Measurements from ENCODE around the gene SLC19A2. TPM values are rescaled to one million over a fixed set of nuclear protein-coding genes. Genes with fewer than 3 reads are reported as not detected.

The SLC19A2 gene
- total RNA-seq, 4 donors from 2014 or later, result 7.2 to 14.9 (median 10.9) TPM

DNA sequence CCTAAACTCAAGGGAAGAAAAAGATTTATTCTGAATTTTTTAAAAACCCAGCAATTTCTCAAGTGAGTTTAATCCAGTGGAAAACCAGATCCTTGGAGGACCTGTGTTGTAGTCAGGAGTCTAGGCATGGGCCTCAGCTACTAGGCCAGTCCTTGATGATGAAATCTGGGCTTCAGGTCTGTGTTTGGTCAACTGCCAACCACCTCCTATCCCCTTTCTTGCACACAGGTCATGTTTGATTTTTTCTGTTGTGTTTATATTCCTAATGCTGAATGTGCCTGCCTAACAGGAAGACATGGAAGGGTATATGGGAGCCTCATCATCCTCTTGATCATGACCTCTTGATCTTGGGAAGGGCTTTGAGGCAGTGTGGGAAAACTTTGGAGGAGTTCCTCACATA lies 38.2 kb upstream of the SLC19A2 start:
- Histone ChIP-seq H3K27ac (no peak overlapping the region), H3K4me1 (peaks cover 0 to 15% (median 1%) of the 10 kb centered on the region in 4 donors), H3K9me3 (no peaks in the 10 kb centered on the region), H3K4me3 (no peak overlapping the region), H3K36me3 (no peaks in the 10 kb centered on the region), H3K27me3 (no peaks in the 10 kb centered on the region)
- DNase-seq, result no peak
- TF ChIP-seq POLR2A (IDR thresholded peaks at IDR 0.05), result no peak
- TF ChIP-seq, protein P1, sequence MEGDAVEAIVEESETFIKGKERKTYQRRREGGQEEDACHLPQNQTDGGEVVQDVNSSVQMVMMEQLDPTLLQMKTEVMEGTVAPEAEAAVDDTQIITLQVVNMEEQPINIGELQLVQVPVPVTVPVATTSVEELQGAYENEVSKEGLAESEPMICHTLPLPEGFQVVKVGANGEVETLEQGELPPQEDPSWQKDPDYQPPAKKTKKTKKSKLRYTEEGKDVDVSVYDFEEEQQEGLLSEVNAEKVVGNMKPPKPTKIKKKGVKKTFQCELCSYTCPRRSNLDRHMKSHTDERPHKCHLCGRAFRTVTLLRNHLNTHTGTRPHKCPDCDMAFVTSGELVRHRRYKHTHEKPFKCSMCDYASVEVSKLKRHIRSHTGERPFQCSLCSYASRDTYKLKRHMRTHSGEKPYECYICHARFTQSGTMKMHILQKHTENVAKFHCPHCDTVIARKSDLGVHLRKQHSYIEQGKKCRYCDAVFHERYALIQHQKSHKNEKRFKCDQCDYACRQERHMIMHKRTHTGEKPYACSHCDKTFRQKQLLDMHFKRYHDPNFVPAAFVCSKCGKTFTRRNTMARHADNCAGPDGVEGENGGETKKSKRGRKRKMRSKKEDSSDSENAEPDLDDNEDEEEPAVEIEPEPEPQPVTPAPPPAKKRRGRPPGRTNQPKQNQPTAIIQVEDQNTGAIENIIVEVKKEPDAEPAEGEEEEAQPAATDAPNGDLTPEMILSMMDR (IDR thresholded peaks at IDR 0.05), result no peak

DNA sequence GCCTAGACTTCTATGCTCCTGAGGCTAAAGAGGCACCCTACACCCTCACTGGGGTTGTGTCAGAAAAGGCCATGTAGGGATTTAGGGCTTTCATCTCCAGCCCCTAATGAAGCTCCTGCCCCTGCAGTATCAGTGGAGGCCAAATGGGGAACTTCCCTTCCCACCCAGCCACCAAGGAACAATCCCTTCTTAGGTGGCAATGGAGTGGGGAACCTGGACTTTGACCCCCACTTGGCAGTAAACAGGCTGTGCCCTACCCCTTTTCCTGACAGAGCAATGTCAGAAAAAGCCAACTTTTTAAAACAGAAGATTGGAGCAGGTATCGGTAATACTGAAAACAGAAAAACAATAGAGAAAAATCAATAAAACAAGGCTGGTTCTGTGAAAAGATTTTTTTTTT lies 35.5 kb upstream of the SLC19A2 start:
- DNase-seq, result no peak
- Histone ChIP-seq H3K36me3 (no peaks in the 10 kb centered on the region), H3K27me3 (no peaks in the 10 kb centered on the region), H3K27ac (no peak overlapping the region), H3K4me3 (no peak overlapping the region), H3K9me3 (no peaks in the 10 kb centered on the region), H3K4me1 (peaks cover 0 to 2% (median 0%) of the 10 kb centered on the region in 4 donors)
- TF ChIP-seq, protein P1 (IDR thresholded peaks at IDR 0.05), result no peak
- no peak for TF ChIP-seq POLR2A (IDR thresholded peaks at IDR 0.05)

DNA sequence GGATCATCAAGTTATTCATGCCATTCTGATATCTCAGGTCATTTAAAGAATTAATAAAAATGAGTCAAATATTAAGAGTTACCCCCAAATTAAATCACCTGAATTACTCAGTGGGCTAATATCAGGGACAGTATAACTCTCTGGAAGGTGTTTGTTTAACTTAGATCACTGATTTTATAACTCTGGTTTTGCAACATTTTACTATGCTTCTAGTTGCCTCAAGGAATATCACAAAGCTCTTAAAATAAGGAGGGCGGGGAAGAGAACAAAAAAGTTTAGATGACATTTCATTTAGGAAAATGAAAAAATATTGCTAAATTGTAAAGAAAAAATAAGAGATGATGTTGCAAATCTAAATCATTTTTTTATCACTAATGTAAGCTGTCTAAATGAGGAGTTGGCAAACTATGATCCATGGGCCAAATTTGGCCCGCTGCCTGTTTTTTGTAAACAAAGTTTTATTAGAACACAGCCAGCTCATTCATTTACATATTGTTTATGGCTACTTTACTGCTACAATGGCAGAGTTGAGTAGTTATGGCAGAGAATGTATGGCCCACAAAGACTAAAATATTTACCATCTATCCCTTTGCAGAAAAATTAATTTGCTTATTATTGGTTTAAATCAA lies 31.9 kb upstream of the SLC19A2 start:
- no peaks in the 10 kb centered on the region for H3K9me3 ChIP-seq
- no peak overlapping the region for H3K27ac ChIP-seq
- no peaks in the 10 kb centered on the region for H3K36me3 ChIP-seq
- TF ChIP-seq, protein P1 (IDR thresholded peaks at IDR 0.05), result no peak
- no peak for TF ChIP-seq POLR2A (IDR thresholded peaks at IDR 0.05)
- no peaks in the 10 kb centered on the region for H3K27me3 ChIP-seq
- DNase-seq, result no peak
- no peak overlapping the region for H3K4me3 ChIP-seq
- H3K4me1 ChIP-seq, result no peaks in the 10 kb centered on the region

DNA sequence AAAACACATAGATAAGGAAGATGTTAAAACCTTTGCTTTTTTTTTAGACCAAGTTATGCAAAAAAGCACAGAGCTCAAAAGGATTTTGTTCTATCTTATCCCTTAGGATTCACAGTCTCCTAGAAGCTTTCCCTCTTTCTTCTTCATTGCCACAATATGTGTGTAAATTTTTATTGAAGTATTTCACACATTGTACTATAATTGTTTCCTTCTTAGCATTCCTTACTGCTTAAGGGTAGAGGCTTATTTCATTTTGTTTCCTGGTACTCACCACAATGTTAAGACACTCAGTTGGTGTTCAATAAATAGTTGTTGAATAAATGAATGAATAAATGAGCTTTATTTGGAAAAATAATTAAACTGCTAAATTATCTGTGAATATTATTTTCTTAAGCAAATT lies 29.9 kb upstream of the SLC19A2 start:
- DNase-seq, result no peak
- Histone ChIP-seq H3K36me3 (no peaks in the 10 kb centered on the region), H3K4me1 (no peaks in the 10 kb centered on the region), H3K9me3 (no peaks in the 10 kb centered on the region), H3K27ac (no peak overlapping the region), H3K4me3 (no peak overlapping the region), H3K27me3 (no peaks in the 10 kb centered on the region)
- no peak for TF ChIP-seq POLR2A (IDR thresholded peaks at IDR 0.05)
- TF ChIP-seq, protein P1 (IDR thresholded peaks at IDR 0.05), result no peak

DNA sequence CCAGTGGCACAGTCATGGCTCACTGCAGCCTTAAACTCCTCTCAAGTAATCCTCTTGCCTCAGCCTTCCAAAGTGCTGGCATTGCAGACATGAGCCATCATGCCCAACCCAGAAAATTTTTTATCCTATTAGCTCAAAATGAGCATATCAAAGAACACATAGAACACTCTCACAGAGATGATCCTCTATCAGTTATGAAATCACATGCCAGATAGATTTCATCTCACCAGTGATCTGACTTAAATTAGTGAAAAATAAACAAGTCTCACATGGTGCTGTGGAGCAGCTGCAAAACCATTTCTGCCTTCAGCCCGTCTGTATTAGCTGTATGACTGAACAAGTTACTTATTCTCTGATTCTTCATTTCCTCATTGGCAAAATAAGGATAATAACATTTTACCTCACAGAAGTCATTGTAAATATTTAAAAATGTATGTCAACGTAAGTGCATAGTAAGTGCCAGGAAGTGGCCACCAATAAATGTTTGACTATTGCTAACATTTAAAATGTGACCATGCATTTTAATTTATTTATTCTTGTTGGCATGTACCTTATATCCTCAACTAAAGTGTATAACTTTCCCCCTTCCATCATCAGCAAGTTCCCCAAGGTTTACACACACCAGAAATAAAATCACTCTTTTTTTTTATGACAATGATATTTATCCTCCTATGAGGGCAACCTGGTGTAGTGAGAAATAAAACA lies 29.0 kb upstream of the SLC19A2 start:
- no peak for DNase-seq
- H3K4me3 ChIP-seq, result no peak overlapping the region
- no peaks in the 10 kb centered on the region for H3K9me3 ChIP-seq
- TF ChIP-seq, protein P1 (IDR thresholded peaks at IDR 0.05), result no peak
- TF ChIP-seq POLR2A (IDR thresholded peaks at IDR 0.05), result no peak
- no peak overlapping the region for H3K27ac ChIP-seq
- no peaks in the 10 kb centered on the region for H3K4me1 ChIP-seq
- no peaks in the 10 kb centered on the region for H3K36me3 ChIP-seq
- no peaks in the 10 kb centered on the region for H3K27me3 ChIP-seq

Data from Peyer's patch (tissue), 4 donors.